ENCODE results near the gene CELA1.
A peak's percentile ranks its signal among the peaks of the same experiment; 100 is the strongest.
"Not testable (repeated sequence)": the region's sequence is repeated elsewhere in the genome, so short reads cannot be mapped to it uniquely, and the experiment has no call there.

Gene CELA1

DNA sequence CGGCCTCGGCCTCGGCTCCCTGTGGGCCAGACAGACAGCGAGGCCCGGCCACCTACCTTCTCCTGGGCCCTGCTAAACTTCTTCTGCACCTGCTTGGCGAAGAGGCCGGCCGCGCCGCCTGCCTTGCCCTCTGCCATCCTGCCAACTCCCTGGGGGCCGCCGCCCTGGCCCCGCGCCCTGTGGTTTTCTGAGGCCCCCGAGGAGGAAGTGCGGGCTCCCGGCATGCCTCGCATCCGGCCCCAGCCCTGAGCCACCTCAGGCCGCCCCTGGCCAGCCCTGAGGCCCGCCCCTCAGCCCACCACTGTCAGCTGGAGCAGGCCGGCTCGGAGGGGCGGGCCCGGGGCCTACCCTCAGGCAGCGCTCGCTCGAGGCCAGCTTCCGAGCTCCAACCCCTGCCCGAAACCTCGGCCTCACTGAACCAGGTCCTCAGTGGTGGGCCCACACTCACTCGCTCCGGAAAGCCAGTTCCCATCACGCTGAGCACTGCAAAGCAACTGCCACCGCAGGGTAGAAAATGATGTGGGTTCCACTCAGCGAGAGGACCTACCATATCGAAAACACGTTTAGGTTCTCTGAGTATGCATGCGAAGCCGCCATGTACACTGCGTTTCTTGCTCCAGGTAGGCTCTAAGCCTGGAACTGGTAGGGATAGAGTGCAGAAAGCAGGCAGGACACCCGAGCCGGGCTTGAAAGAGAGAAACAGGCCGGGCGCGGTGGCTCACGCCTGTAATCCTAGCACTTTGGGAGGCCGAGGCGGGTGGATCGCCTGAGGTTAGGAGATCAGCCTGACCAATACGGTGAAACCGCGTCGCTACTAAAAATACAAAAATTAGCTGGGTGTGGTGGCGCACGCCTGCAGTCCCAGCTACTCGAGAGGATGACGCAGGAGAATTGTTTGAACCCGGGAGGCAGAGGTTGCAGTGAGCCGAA is 22.2 kb downstream of the CELA1 start, which contains the start of gene BIN2:
Gene BIN2, minus strand, starts transcription at position 209 of the 930 bp plus-strand sequence. Its CDS starts 72 bp downstream, at position 137.
- Mint-ChIP-seq H3K36me3 (peaks cover 2 to 12% of the 10 kb centered on the region in 2 donors), H3K4me3 (peak within 1 kb of the TSS; percentile 85 to 87), H3K9me3 (no peaks in the 10 kb centered on the region), H3K27ac (peak within 1 kb of the TSS; percentile 94), H3K4me1 (peaks cover 52 to 77% of the 10 kb centered on the region in 2 donors), H3K27me3 (no peaks in the 10 kb centered on the region)
- ATAC-seq (replicated peaks) (peak; percentile 79 to 83), DNase-seq (peak; percentile 84)

DNA sequence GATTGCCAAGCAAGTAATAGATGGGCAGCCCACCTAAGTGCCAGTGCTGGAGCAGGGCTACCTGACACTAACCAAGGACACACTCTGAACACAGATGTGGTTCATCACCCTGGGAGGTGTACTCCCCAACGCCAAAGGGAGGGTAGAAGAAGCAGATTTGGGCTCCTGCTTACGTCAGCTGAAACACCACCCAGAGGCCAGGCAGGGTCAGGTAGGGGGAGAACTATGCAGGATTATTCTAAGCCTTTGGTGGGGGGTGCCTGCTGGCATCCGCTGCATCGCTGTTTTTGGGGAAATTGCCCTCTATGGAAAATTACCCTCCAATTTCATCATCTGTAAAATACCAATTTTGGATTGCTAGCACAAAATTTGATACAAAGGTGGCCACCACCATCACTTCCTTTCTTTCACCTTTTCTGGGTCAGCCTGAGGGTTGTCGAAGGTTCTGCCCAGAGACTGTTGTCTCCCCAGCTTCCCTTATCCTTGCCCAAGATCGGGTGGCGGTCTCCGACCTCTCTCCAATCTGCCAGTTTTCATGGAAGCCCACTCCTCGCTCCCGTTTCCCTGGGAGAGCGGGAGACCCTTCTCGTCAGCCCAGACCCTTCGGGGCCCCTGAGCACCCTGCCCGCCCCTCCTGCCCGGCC is 23.0 kb downstream of the CELA1 start:
- ATAC-seq (replicated peaks) (peak; percentile 48), DNase-seq (peak; percentile 33)
- Mint-ChIP-seq H3K4me3 (peak overlapping the region; percentile 85 to 87), H3K27me3 (no peaks in the 10 kb centered on the region), H3K9me3 (no peaks in the 10 kb centered on the region), H3K36me3 (peaks cover 2 to 12% of the 10 kb centered on the region in 2 donors), H3K4me1 (peaks cover 57 to 79% of the 10 kb centered on the region in 2 donors), H3K27ac (peak overlapping the region; percentile 94)

GRCh38 chr12:51322452-51322851 is 24.0 kb downstream of the CELA1 start:
- H3K4me3 Mint-ChIP-seq: peak overlapping the region; percentile 85 to 87
- H3K4me1 Mint-ChIP-seq: peaks cover 62 to 87% of the 10 kb centered on the region in 2 donors
- H3K27me3 Mint-ChIP-seq: no peaks in the 10 kb centered on the region
- H3K36me3 Mint-ChIP-seq: peaks cover 6 to 15% of the 10 kb centered on the region in 2 donors
- peak overlapping the region; percentile 94 for H3K27ac Mint-ChIP-seq
- no peak for DNase-seq
- ATAC-seq (replicated peaks): peak; percentile 41 to 48
- H3K9me3 Mint-ChIP-seq: peaks cover 0 to 2% of the 10 kb centered on the region in 2 donors

DNA sequence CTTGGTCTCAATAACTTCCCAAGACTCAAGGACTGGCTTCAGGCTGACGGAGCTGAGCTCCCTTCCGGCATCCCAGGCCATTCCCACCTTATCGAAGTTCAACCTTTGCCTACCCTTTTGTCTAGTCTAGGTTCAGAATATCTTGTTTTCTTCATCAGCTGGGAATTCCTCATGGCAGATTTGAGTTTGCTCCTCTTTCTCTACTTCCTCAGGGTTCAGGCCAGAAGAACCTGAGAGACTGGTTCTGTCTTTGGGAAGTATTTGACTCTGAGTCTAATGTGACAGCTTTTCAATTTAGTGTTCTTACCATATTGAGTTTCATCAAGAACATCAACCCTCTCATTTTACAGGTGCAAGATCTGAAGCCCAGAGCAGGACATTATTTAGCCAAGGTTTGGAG is 24.6 kb downstream of the CELA1 start:
- ATAC-seq (replicated peaks): no peak
- DNase-seq: no peak
- H3K36me3 Mint-ChIP-seq: peaks cover 6 to 15% of the 10 kb centered on the region in 2 donors

GRCh38 chr12:51320695-51321320 is 25.7 kb downstream of the CELA1 start:
- H3K4me1 Mint-ChIP-seq: peaks cover 52 to 80% of the 10 kb centered on the region in 2 donors
- DNase-seq: no peak

More for the DNA sequence above, 24.6 kb downstream of the CELA1 start:
- peaks cover 58 to 81% of the 10 kb centered on the region in 2 donors for H3K4me1 Mint-ChIP-seq
- peak overlapping the region; percentile 81 for H3K27ac Mint-ChIP-seq
- H3K27me3 Mint-ChIP-seq: no peaks in the 10 kb centered on the region
- peaks cover 0 to 2% of the 10 kb centered on the region in 2 donors for H3K9me3 Mint-ChIP-seq
- peak overlapping the region; percentile 14 to 36 for H3K4me3 Mint-ChIP-seq

GRCh38 chr12:51320311-51320694 is 26.2 kb downstream of the CELA1 start:
- Mint-ChIP-seq H3K4me1 (peaks cover 51 to 78% of the 10 kb centered on the region in 2 donors), H3K27me3 (no peaks in the 10 kb centered on the region), H3K9me3 (peaks cover 0 to 2% of the 10 kb centered on the region in 2 donors), H3K36me3 (peaks cover 6 to 19% of the 10 kb centered on the region in 2 donors), H3K4me3 (no peak overlapping the region), H3K27ac (no peak overlapping the region)
- ATAC-seq (replicated peaks): no peak
- DNase-seq: no peak

More at GRCh38 chr12:51320695-51321320, 25.7 kb downstream of the CELA1 start:
- Mint-ChIP-seq H3K36me3 (peaks cover 6 to 19% of the 10 kb centered on the region in 2 donors), H3K9me3 (peaks cover 0 to 2% of the 10 kb centered on the region in 2 donors), H3K4me3 (no peak overlapping the region), H3K27ac (peak overlapping the region; percentile 67), H3K27me3 (no peaks in the 10 kb centered on the region)
- no peak for ATAC-seq (replicated peaks)

- peaks cover 49 to 71% of the 10 kb centered on the region in 2 donors for H3K4me1 Mint-ChIP-seq
- peak overlapping the region; percentile 2 to 22 for H3K4me3 Mint-ChIP-seq
- H3K27me3 Mint-ChIP-seq: no peaks in the 10 kb centered on the region
- H3K9me3 Mint-ChIP-seq: peaks cover 0 to 2% of the 10 kb centered on the region in 2 donors
- peak in 1 of 2 donors; percentile 22 for ATAC-seq (replicated peaks)
- peaks cover 6 to 19% of the 10 kb centered on the region in 2 donors for H3K36me3 Mint-ChIP-seq
- DNase-seq: no peak
- H3K27ac Mint-ChIP-seq: peak overlapping the region; percentile 85
These were observed 27.5 kb downstream of the CELA1 start for GRCh38 chr12:51318846-51319599.

DNA sequence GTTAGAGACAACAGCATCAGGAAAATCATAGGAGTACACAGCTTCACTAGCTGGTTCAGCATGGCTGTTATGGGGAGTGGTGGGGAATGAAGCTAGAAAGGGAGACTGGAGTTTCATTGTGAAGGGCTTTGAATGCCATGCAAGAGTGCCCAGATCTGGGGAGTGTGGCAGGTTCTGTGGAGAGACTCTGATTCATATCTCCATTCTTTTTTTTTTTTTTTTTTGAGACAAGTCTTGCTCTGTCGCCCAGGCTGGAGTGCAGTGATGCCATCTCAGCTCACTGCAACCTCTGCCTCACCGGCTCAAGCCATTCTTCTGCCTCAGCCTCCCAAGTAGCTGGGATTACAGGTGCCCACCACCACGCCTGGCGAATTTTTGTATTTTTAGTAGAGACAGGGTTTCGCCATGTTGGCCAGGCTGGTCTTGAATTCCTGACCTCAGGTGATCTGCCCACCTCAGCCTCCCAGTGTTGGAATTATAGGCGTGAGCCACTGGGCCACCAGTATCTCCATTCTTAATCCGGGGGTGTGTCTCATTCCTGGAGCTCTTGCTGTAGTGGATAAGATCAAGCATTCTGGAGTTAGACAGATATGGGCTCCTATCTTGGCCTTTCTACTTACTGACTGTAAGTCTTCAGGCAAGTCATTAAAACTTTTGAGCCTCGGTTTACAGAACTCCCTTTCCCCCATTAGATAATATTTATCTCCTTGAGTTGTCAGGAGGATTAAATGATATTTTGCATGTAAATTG is 28.2 kb downstream of the CELA1 start:
- Mint-ChIP-seq H3K4me3 (peak overlapping the region in 1 of 2 donors; percentile 23), H3K36me3 (peaks cover 6 to 19% of the 10 kb centered on the region in 2 donors), H3K4me1 (peaks cover 46 to 69% of the 10 kb centered on the region in 2 donors)
- not testable (repeated sequence) for DNase-seq, H3K27ac Mint-ChIP-seq, H3K9me3 Mint-ChIP-seq, H3K27me3 Mint-ChIP-seq
- peak; percentile 43 to 67 for ATAC-seq (replicated peaks)

GRCh38 chr12:51311389-51311788 is 35.1 kb downstream of the CELA1 start:
- Mint-ChIP-seq H3K9me3 (no peaks in the 10 kb centered on the region), H3K4me1 (peaks cover 8 to 21% of the 10 kb centered on the region in 2 donors), H3K4me3 (no peak overlapping the region), H3K27me3 (no peaks in the 10 kb centered on the region), H3K36me3 (peaks cover 11 to 39% of the 10 kb centered on the region in 2 donors), H3K27ac (no peak overlapping the region)
- no peak for DNase-seq
- no peak for ATAC-seq (replicated peaks)

GRCh38 chr12:51307655-51308593 is 38.6 kb downstream of the CELA1 start:
- Mint-ChIP-seq H3K4me3 (no peak overlapping the region), H3K27me3 (no peaks in the 10 kb centered on the region), H3K36me3 (peaks cover 11 to 43% of the 10 kb centered on the region in 2 donors), H3K27ac (no peak overlapping the region), H3K4me1 (peaks cover 11 to 17% of the 10 kb centered on the region in 2 donors), H3K9me3 (no peaks in the 10 kb centered on the region)
- ATAC-seq (replicated peaks): no peak
- no peak for DNase-seq

- no peak overlapping the region for H3K4me3 Mint-ChIP-seq
- H3K9me3 Mint-ChIP-seq: no peaks in the 10 kb centered on the region
- ATAC-seq (replicated peaks) (peak; percentile 38 to 50), DNase-seq (no peak)
- peaks cover 11 to 44% of the 10 kb centered on the region in 2 donors for H3K36me3 Mint-ChIP-seq
- no peak overlapping the region for H3K27ac Mint-ChIP-seq
- peaks cover 11 to 17% of the 10 kb centered on the region in 2 donors for H3K4me1 Mint-ChIP-seq
- H3K27me3 Mint-ChIP-seq: no peaks in the 10 kb centered on the region
These were observed 40.0 kb downstream of the CELA1 start for GRCh38 chr12:51306507-51306906.

GRCh38 chr12:51300768-51301167 is 45.7 kb downstream of the CELA1 start:
- H3K4me1 Mint-ChIP-seq; ATAC-seq (replicated peaks); DNase-seq; H3K9me3 Mint-ChIP-seq; H3K4me3 Mint-ChIP-seq; H3K27ac Mint-ChIP-seq; H3K27me3 Mint-ChIP-seq: not testable (repeated sequence)
- peaks cover 11 to 31% of the 10 kb centered on the region in 2 donors for H3K36me3 Mint-ChIP-seq

Data from stimulated activated naive B cell treated with anti-CD40 and anti-IgM and Interleukin-4, amounts not matched to agents 10 μg/mL and 1 μg/mL and 100 μg/mL, for 72 hours (primary cell).